Measurements from ENCODE around the gene PRR33. TPM values are rescaled to one million over a fixed set of nuclear protein-coding genes. Genes with fewer than 3 reads are reported as not detected.

Gene PRR33
- total RNA-seq, 2 experiments from 2014 or later = not detected

DNA sequence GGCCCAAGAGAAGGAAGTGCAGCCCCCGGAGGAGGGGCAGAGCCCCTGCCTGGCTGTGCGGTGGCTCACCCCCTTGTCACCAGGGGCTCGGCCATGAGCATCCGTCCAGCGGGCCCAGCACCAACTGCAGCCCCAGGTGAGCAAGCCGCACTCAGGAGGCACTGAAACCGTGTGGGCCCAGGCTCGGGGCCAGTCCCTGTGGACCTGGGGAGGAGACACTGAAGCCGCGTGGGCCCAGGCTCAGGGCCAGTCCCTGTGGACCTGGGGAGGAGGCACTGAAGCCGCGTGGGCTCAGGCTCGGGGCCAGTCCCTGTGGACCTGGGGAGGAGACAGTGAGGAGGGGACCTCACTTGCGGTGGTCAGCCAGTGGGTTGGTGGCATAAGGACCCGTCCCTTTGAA, 24.9 kb downstream of the PRR33 start:
- intact Hi-C loops (cut with DNase I, micrococcal nuclease) = no loop called here
- Histone ChIP-seq H3K27ac (ENCODE audit: low read depth in 1 of 2, low read length in 2 of 2) (no peak overlapping the region), H3K4me1 (ENCODE audit: insufficient read depth, low read length) (peaks cover 93% of the 10 kb centered on the region), H3K4me3 (ENCODE audit: low read length) (no peak overlapping the region), H3K36me3 (ENCODE audit: insufficient read depth, low read length) (peaks cover 16% of the 10 kb centered on the region), H3K9me3 (ENCODE audit: control insufficient read depth in 1 of 2, insufficient read depth in 1 of 2, low read length in 2 of 2) (no peaks in the 10 kb centered on the region), H3K27me3 (ENCODE audit: control insufficient read depth in 1 of 2, insufficient read depth in 2 of 2, low read length in 2 of 2) (no peaks in the 10 kb centered on the region)
- Mint-ChIP-seq H3K9me3 (no peaks in the 10 kb centered on the region), H3K4me3 (no peak overlapping the region), H3K4me1 (ENCODE audit: low read depth) (peaks cover 58% of the 10 kb centered on the region), H3K36me3 (ENCODE audit: low read depth) (peaks cover 18% of the 10 kb centered on the region), H3K27me3 (no peaks in the 10 kb centered on the region), H3K27ac (peak overlapping the region; percentile 30)
- CTCF ChIA-PET = no interaction called here
- TF ChIP-seq CTCF (IDR thresholded peaks at IDR 0.05) = no peak
- ATAC-seq (ENCODE audit: poor library complexity) (no peak), DNase-seq (no peak)
- POLR2A ChIA-PET = interaction anchor here (1.4 kb wide), 1 partner anchor 14 kb away, joined by 4 read pairs; the partner anchor contains the start of gene LSP1

GRCh38 chr11:1866226-1866625, 25.5 kb downstream of the PRR33 start:
- ChIA-PET CTCF (no interaction called here), POLR2A (interaction anchor here (0.9 to 1.4 kb wide), 2 partner anchors 9 to 13 kb away, joined by 3 to 4 read pairs; partner anchors contain the start of gene LSP1)
- Mint-ChIP-seq H3K27me3 (no peaks in the 10 kb centered on the region), H3K4me3 (no peak overlapping the region), H3K4me1 (ENCODE audit: low read depth) (peaks cover 54% of the 10 kb centered on the region), H3K9me3 (no peaks in the 10 kb centered on the region), H3K27ac (peak overlapping the region; percentile 30), H3K36me3 (ENCODE audit: low read depth) (peaks cover 18% of the 10 kb centered on the region)
- Histone ChIP-seq H3K36me3 (ENCODE audit: insufficient read depth, low read length) (peaks cover 17% of the 10 kb centered on the region), H3K27me3 (ENCODE audit: control insufficient read depth in 1 of 2, insufficient read depth in 2 of 2, low read length in 2 of 2) (no peaks in the 10 kb centered on the region), H3K27ac (ENCODE audit: low read depth in 1 of 2, low read length in 2 of 2) (no peak overlapping the region), H3K9me3 (ENCODE audit: control insufficient read depth in 1 of 2, insufficient read depth in 1 of 2, low read length in 2 of 2) (no peaks in the 10 kb centered on the region), H3K4me3 (ENCODE audit: low read length) (no peak overlapping the region), H3K4me1 (ENCODE audit: insufficient read depth, low read length) (peaks cover 89% of the 10 kb centered on the region)
- ATAC-seq (ENCODE audit: poor library complexity) (no peak), DNase-seq (no peak)
- no peak for TF ChIP-seq CTCF (IDR thresholded peaks at IDR 0.05)
- intact Hi-C loops (cut with DNase I, micrococcal nuclease) = no loop called here

GRCh38 chr11:1864831-1865665, 26.6 kb downstream of the PRR33 start:
- DNase-seq (no peak), ATAC-seq (ENCODE audit: poor library complexity) (no peak)
- ChIA-PET POLR2A (no interaction called here), CTCF (no interaction called here)
- no peak for TF ChIP-seq CTCF (IDR thresholded peaks at IDR 0.05)
- peaks cover 42% of the 10 kb centered on the region for H3K4me1 Mint-ChIP-seq (ENCODE audit: low read depth)
- H3K27ac ChIP-seq (ENCODE audit: low read depth in 1 of 2, low read length in 2 of 2) = no peak overlapping the region
- peaks cover 80% of the 10 kb centered on the region for H3K4me1 ChIP-seq (ENCODE audit: insufficient read depth, low read length)
- no peaks in the 10 kb centered on the region for H3K9me3 Mint-ChIP-seq
- H3K27me3 ChIP-seq (ENCODE audit: control insufficient read depth in 1 of 2, insufficient read depth in 2 of 2, low read length in 2 of 2) = no peaks in the 10 kb centered on the region
- H3K4me3 Mint-ChIP-seq = no peak overlapping the region
- H3K27me3 Mint-ChIP-seq = no peaks in the 10 kb centered on the region
- peaks cover 9% of the 10 kb centered on the region for H3K36me3 Mint-ChIP-seq (ENCODE audit: low read depth)
- no peak overlapping the region for H3K4me3 ChIP-seq (ENCODE audit: low read length)
- H3K27ac Mint-ChIP-seq = peak overlapping the region; percentile 30
- peaks cover 18% of the 10 kb centered on the region for H3K36me3 ChIP-seq (ENCODE audit: insufficient read depth, low read length)
- no peaks in the 10 kb centered on the region for H3K9me3 ChIP-seq (ENCODE audit: control insufficient read depth in 1 of 2, insufficient read depth in 1 of 2, low read length in 2 of 2)
- intact Hi-C loops (cut with DNase I, micrococcal nuclease) = no loop called here

Data from CD4-positive, alpha-beta T cell (primary cell).